ENCODE measurements around the gene HIBADH.

DNA sequence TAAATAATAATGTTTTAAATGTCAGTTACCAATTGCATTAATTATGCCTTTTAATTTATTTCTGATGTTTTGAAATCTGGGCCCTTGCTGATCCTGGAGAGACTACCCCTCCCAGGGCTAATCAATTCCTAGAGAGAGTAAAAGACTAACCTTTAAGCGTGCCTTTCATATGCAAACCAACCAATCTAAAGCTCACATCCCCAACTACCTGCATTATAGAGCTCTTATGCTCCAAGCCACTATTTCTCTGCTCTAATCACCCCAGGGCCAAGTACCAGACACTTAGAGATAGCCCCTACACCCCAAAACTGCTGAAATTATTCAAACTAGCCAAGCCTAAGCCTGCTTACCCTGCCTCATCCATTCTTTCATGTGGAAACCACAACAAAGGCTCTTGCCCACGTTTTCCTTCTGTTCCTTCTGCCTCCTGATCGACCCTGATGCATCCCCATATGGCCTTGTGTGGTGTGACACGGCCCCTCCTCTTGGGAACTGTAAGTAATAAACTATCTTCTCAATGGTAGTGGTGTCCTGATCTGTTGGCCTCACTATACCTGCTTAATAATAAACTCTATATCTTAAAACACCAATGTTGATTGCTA lies 97.7 kb downstream of the HIBADH start:
- no peak for TF ChIP-seq FOXA1 (IDR thresholded peaks at IDR 0.05)
- no peak for TF ChIP-seq ELF4 (IDR thresholded peaks at IDR 0.05)
- TF ChIP-seq, protein P1, sequence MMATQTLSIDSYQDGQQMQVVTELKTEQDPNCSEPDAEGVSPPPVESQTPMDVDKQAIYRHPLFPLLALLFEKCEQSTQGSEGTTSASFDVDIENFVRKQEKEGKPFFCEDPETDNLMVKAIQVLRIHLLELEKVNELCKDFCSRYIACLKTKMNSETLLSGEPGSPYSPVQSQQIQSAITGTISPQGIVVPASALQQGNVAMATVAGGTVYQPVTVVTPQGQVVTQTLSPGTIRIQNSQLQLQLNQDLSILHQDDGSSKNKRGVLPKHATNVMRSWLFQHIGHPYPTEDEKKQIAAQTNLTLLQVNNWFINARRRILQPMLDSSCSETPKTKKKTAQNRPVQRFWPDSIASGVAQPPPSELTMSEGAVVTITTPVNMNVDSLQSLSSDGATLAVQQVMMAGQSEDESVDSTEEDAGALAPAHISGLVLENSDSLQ (IDR thresholded peaks at IDR 0.05): no peak
- TF ChIP-seq L3MBTL2 (conservative IDR thresholded peaks at IDR 0.05): no peak
- TF ChIP-seq ZNF384 (IDR thresholded peaks at IDR 0.05): no peak
- TF ChIP-seq SUZ12 (IDR thresholded peaks at IDR 0.05): no peak
- no peak for TF ChIP-seq CTBP1 (IDR thresholded peaks at IDR 0.05; ENCODE audit: borderline replicate concordance)
- TF ChIP-seq SP1 (IDR thresholded peaks at IDR 0.05): no peak
- TF ChIP-seq FOXM1 (IDR thresholded peaks at IDR 0.05; ENCODE audit: borderline replicate concordance): no peak
- TF ChIP-seq FOXK2 (IDR thresholded peaks at IDR 0.05): no peak
- TF ChIP-seq BHLHE40 (IDR thresholded peaks at IDR 0.05; ENCODE audit: borderline replicate concordance): no peak
- no peak for TF ChIP-seq NFRKB (IDR thresholded peaks at IDR 0.05)
